HG03460 (cell line): ENCODE results near the gene RAPGEF1.
"Not testable (repeated sequence)": the region's sequence is repeated elsewhere in the genome, so short reads cannot be mapped to it uniquely, and the experiment has no call there.

Experiments
- ATAC-seq: cut with Tn5 transposase; IDR thresholded peaks from one replicate; pipeline ENCODE4 v1.9.1; 2021; ENCODE audit not compliant: unreplicated experiment

Gene RAPGEF1

GRCh38 chr9:131656356-131657036, 83.4 kb downstream of the RAPGEF1 start:
- peak; percentile 65 for ATAC-seq

- not testable (repeated sequence) for ATAC-seq
These were observed 85.5 kb downstream of the RAPGEF1 start for GRCh38 chr9:131654369-131654768.

GRCh38 chr9:131651599-131651998, 88.3 kb downstream of the RAPGEF1 start:
- no peak for ATAC-seq

GRCh38 chr9:131651160-131651559, 88.7 kb downstream of the RAPGEF1 start:
- ATAC-seq, result no peak

- no peak for ATAC-seq
These were observed 89.6 kb downstream of the RAPGEF1 start for GRCh38 chr9:131650254-131650653.

- ATAC-seq, result no peak
These were observed 90.2 kb downstream of the RAPGEF1 start for GRCh38 chr9:131649646-131650045.

GRCh38 chr9:131645078-131645776, 94.6 kb downstream of the RAPGEF1 start:
- ATAC-seq, result no peak

GRCh38 chr9:131642496-131643083, 97.3 kb downstream of the RAPGEF1 start:
- no peak for ATAC-seq

GRCh38 chr9:131641618-131642495, 98.0 kb downstream of the RAPGEF1 start:
- no peak for ATAC-seq

- ATAC-seq, result no peak
These were observed 99.3 kb downstream of the RAPGEF1 start for GRCh38 chr9:131640438-131641137.

- no peak for ATAC-seq
These were observed 100.0 kb downstream of the RAPGEF1 start for GRCh38 chr9:131639769-131640437.

- no peak for ATAC-seq
These were observed 103.3 kb downstream of the RAPGEF1 start for GRCh38 chr9:131636593-131636992.

GRCh38 chr9:131635892-131636291, 104.0 kb downstream of the RAPGEF1 start:
- ATAC-seq, result no peak

- no peak for ATAC-seq
These were observed 104.6 kb downstream of the RAPGEF1 start for GRCh38 chr9:131635285-131635684.

GRCh38 chr9:131633491-131634031, 106.3 kb downstream of the RAPGEF1 start:
- ATAC-seq, result no peak

- no peak for ATAC-seq
These were observed 108.6 kb downstream of the RAPGEF1 start for GRCh38 chr9:131631306-131631705.

GRCh38 chr9:131630205-131630831, 109.6 kb downstream of the RAPGEF1 start:
- peak; percentile 49 for ATAC-seq

- ATAC-seq, result no peak
These were observed 110.1 kb downstream of the RAPGEF1 start for GRCh38 chr9:131629825-131630204.

- no peak for ATAC-seq
These were observed 110.7 kb downstream of the RAPGEF1 start for GRCh38 chr9:131629226-131629500.
